Neuronal stem cell (in vitro differentiated cells): ENCODE measurements around the gene INHBB.

ENCODE experiments used
- DNase-seq: peaks from one replicate; pipeline ENCODE4 v3.0.0-alpha.2; 2013; ENCODE audit warnings: low spot score
- H2AFZ ChIP-seq: one replicate; pipeline ENCODE4 v1.6.1; 2013; ENCODE audit warnings: mild to moderate bottlenecking, low read length, inconsistent platforms
- H2AK5ac ChIP-seq: 2 replicates; pipeline ENCODE4 v1.6.1; 2013; ENCODE audit warnings: low read depth, mild to moderate bottlenecking, inconsistent platforms, low read length, moderate library complexity, mixed read lengths
- H2BK120ac ChIP-seq: 2 replicates; pipeline ENCODE4 v1.6.1; 2013; ENCODE audit warnings: low read depth, mild to moderate bottlenecking, inconsistent platforms, low read length, moderate library complexity, mixed read lengths
- H2BK12ac ChIP-seq: one replicate; pipeline ENCODE4 v1.6.1; 2013; ENCODE audit warnings: low read length, inconsistent platforms
- H2BK15ac ChIP-seq: 2 replicates; pipeline ENCODE4 v1.6.1; 2013; ENCODE audit warnings: mild to moderate bottlenecking, low read length, inconsistent platforms, mixed read lengths
- H2BK5ac ChIP-seq: one replicate; pipeline ENCODE4 v1.6.1; 2013; ENCODE audit warnings: inconsistent platforms, mild to moderate bottlenecking, low read length, moderate library complexity
- H3K14ac ChIP-seq: one replicate; pipeline ENCODE4 v1.6.1; 2013; ENCODE audit warnings: low read length, inconsistent platforms
- H3K18ac ChIP-seq: 2 replicates; pipeline ENCODE4 v1.6.1; 2013; ENCODE audit warnings: low read length, inconsistent platforms
- H3K23ac ChIP-seq: 2 replicates; pipeline ENCODE4 v1.6.1; 2013; ENCODE audit warnings: low read depth, mild to moderate bottlenecking, mixed read lengths, low read length, inconsistent platforms; ENCODE audit not compliant: poor library complexity
- H3K27ac ChIP-seq: replicated peaks from 3 replicates; pipeline ENCODE4 v1.5.1; 2013; ENCODE audit warnings: low read length, inconsistent platforms
- H3K27me3 ChIP-seq, 3 experiments: 2 replicates each; pipeline ENCODE4 v1.6.1; 2013; ENCODE audit warnings: low read length in 3 of 3, mild to moderate bottlenecking in 2 of 3, inconsistent platforms in 1 of 3, low read depth in 1 of 3, mixed read lengths in 1 of 3, moderate library complexity in 1 of 3; ENCODE audit not compliant: control insufficient read depth in 3 of 3, insufficient read depth in 3 of 3
- H3K36me3 ChIP-seq, 2 donors: replicated peaks in 1 of 2; 2 replicates each; pipeline ENCODE4 v1.6.1; 2013; ENCODE audit warnings: low read length in 2 of 2; ENCODE audit not compliant: control insufficient read depth in 2 of 2, insufficient read depth in 2 of 2
- H3K4ac ChIP-seq: 2 replicates; pipeline ENCODE4 v1.6.1; 2013; ENCODE audit warnings: inconsistent platforms, mild to moderate bottlenecking, low read length, moderate library complexity
- H3K4me1 ChIP-seq, 2 donors: 1 replicate in 1 of 2; 2 replicates in 1 of 2; pipeline ENCODE4 v1.6.1; 2013; ENCODE audit warnings: low read length in 2 of 2, low read depth in 1 of 2; ENCODE audit not compliant: control insufficient read depth in 2 of 2, insufficient read depth in 1 of 2
- H3K4me2 ChIP-seq: one replicate; pipeline ENCODE4 v1.6.1; 2013; ENCODE audit warnings: mild to moderate bottlenecking, low read length, inconsistent platforms; ENCODE audit not compliant: insufficient read depth, poor library complexity, severe bottlenecking
- H3K4me3 ChIP-seq, 2 donors: 2 replicates each; pipeline ENCODE4 v1.5.1; 2013; ENCODE audit warnings: low read length in 2 of 2, mild to moderate bottlenecking in 2 of 2, inconsistent platforms in 1 of 2, moderate library complexity in 1 of 2
- H3K79me1 ChIP-seq: one replicate; pipeline ENCODE4 v1.6.1; 2013; ENCODE audit warnings: low read depth, mild to moderate bottlenecking, inconsistent platforms, low read length, moderate library complexity
- H3K9ac ChIP-seq: one replicate; pipeline ENCODE4 v1.6.1; 2013; ENCODE audit warnings: mild to moderate bottlenecking, low read depth, low read length, inconsistent platforms; ENCODE audit not compliant: poor library complexity
- H3K9me3 ChIP-seq, 2 donors: replicated peaks in 1 of 2; 2 replicates each; pipeline versions ENCODE3 to v1.6.1; 2013; ENCODE audit warnings: low read length in 2 of 2, mild to moderate bottlenecking in 2 of 2, inconsistent platforms in 1 of 2, low read depth in 1 of 2, mixed read lengths in 1 of 2, moderate library complexity in 1 of 2; ENCODE audit not compliant: control insufficient read depth in 2 of 2, insufficient read depth in 1 of 2
- H4K8ac ChIP-seq: one replicate; pipeline ENCODE4 v1.6.1; 2013; ENCODE audit warnings: low read depth, mild to moderate bottlenecking, inconsistent platforms, low read length, moderate library complexity
- H4K91ac ChIP-seq: one replicate; pipeline ENCODE4 v1.6.1; 2013; ENCODE audit warnings: low read length, low read depth, mild to moderate bottlenecking, inconsistent platforms; ENCODE audit not compliant: poor library complexity
- WGBS, 2 donors: extraction: QIAGEN DNeasy Blood & Tissue Kit; methylation state at CpG; one replicate each; pipeline ENCODE4 v1.1.7; 2013; ENCODE audit warnings: missing lambda C conversion rate in 2 of 2, mixed read lengths in 1 of 2; ENCODE audit not compliant: insufficient read length in 2 of 2, insufficient replicate concordance in 1 of 2; ENCODE audit errors: extremely low coverage in 2 of 2; 5-methylcytosine and 5-hydroxymethylcytosine counted together

INHBB gene

GRCh38 chr2:120346667-120347358 is 877 bp downstream of the INHBB start:
- no peak overlapping the region for H2BK15ac ChIP-seq
- DNase-seq: no peak
- H2BK120ac ChIP-seq: no peak overlapping the region
- peak overlapping the region; percentile 21 for H3K9ac ChIP-seq
- H3K23ac ChIP-seq: peak overlapping the region; percentile 80
- peak overlapping the region; percentile 68 for H2AFZ ChIP-seq
- H3K4me3 ChIP-seq: peak overlapping the region; percentile 13 to 71
- no peak overlapping the region for H3K14ac ChIP-seq
- H4K91ac ChIP-seq: no peak overlapping the region
- H3K4me1 ChIP-seq: peaks cover 16 to 20% of the 10 kb centered on the region in 2 donors
- H3K27me3 ChIP-seq: peaks cover 47 to 96% (median 89%) of the 10 kb centered on the region in 3 experiments
- no peak overlapping the region for H2BK12ac ChIP-seq
- peak overlapping the region; percentile 23 for H4K8ac ChIP-seq
- H3K18ac ChIP-seq: peak overlapping the region; percentile 74
- H2AK5ac ChIP-seq: peak overlapping the region; percentile 7
- peaks cover 0 to 2% of the 10 kb centered on the region in 2 donors for H3K9me3 ChIP-seq
- peak overlapping the region; percentile 58 for H3K4me2 ChIP-seq
- H3K4ac ChIP-seq: no peak overlapping the region
- H2BK5ac ChIP-seq: peak overlapping the region; percentile 90
- no peaks in the 10 kb centered on the region for H3K36me3 ChIP-seq
- peaks cover 3% of the 10 kb centered on the region for H3K79me1 ChIP-seq
- no CpG with 5 or more reads among the region's 54 CpGs for WGBS, 2 donors
- H3K27ac ChIP-seq: no peak overlapping the region

GRCh38 chr2:120347396-120348060 is 1.6 kb downstream of the INHBB start:
- H4K8ac ChIP-seq: no peak overlapping the region
- no peak overlapping the region for H3K23ac ChIP-seq
- H3K4me2 ChIP-seq: peak overlapping the region; percentile 58
- no peak overlapping the region for H3K4ac ChIP-seq
- H2AK5ac ChIP-seq: no peak overlapping the region
- no peak overlapping the region for H3K4me3 ChIP-seq
- no peaks in the 10 kb centered on the region for H3K36me3 ChIP-seq
- peak overlapping the region; percentile 27 for H3K18ac ChIP-seq
- H2AFZ ChIP-seq: peak overlapping the region; percentile 79
- H3K9ac ChIP-seq: no peak overlapping the region
- H3K9me3 ChIP-seq: peaks cover 0 to 2% of the 10 kb centered on the region in 2 donors
- H3K27ac ChIP-seq: no peak overlapping the region
- no peak overlapping the region for H2BK120ac ChIP-seq
- H2BK5ac ChIP-seq: no peak overlapping the region
- peaks cover 3% of the 10 kb centered on the region for H3K79me1 ChIP-seq
- H2BK15ac ChIP-seq: no peak overlapping the region
- H3K27me3 ChIP-seq: peaks cover 46 to 96% (median 84%) of the 10 kb centered on the region in 3 experiments
- H3K14ac ChIP-seq: no peak overlapping the region
- peaks cover 16 to 20% of the 10 kb centered on the region in 2 donors for H3K4me1 ChIP-seq
- H4K91ac ChIP-seq: no peak overlapping the region
- DNase-seq: no peak
- no peak overlapping the region for H2BK12ac ChIP-seq
- WGBS, 2 donors: no CpG with 5 or more reads among the region's 27 CpGs

DNA sequence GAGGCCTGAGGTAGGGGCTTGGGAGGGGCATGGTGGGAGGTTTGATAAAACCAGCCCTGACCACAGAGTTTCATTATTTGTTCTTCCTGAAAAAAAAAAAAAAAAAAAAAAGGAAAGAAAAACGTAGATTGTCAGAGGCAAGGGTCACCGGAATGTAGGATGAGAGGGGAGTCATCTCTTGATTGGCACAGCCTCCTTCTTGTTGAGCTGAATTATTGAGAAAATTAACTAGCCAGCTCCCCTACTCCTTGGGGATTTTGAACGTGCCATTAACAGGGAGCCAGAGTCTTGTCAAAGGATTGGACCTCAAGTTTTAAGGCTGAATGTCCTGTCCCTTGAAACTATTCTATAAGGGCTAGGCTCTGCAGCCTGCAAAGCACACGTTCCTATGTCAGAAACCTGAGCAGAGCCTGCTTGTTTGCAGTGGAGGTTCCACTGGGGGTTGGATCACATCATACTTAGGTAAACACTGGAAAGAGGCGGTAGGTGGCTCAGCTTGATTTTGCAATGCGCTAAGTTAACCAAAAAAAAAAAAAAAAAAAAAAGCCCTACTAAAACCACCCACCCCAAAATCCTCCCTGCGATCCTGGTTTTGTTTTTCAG is 2.3 kb downstream of the INHBB start:
- Histone ChIP-seq H2BK5ac (no peak overlapping the region), H3K27me3 (peaks cover 41 to 96% (median 77%) of the 10 kb centered on the region in 3 experiments), H3K18ac (no peak overlapping the region), H3K79me1 (peaks cover 3% of the 10 kb centered on the region), H3K4me1 (peaks cover 16 to 20% of the 10 kb centered on the region in 2 donors), H3K4me2 (no peak overlapping the region), H2AFZ (no peak overlapping the region), H2AK5ac (no peak overlapping the region), H3K4ac (no peak overlapping the region), H3K36me3 (no peaks in the 10 kb centered on the region), H4K8ac (no peak overlapping the region), H3K27ac (no peak overlapping the region), H3K4me3 (no peak overlapping the region), H3K9ac (no peak overlapping the region), H3K9me3 (peaks cover 0 to 2% of the 10 kb centered on the region in 2 donors), H2BK12ac (no peak overlapping the region), H4K91ac (no peak overlapping the region), H3K23ac (no peak overlapping the region), H2BK15ac (no peak overlapping the region), H3K14ac (no peak overlapping the region), H2BK120ac (no peak overlapping the region)
- no CpG with 5 or more reads among the region's 7 CpGs for WGBS, 2 donors
- no peak for DNase-seq
